Inflammatory macrophage treated with lipopolysaccharide for 4 hours (primary cell): ENCODE measurements around the gene RHOXF1.
"Not testable (repeated sequence)": the region's sequence is repeated elsewhere in the genome, so short reads cannot be mapped to it uniquely, and the experiment has no call there.

Experiments
- DNase-seq: peaks from one replicate; pipeline ENCODE4 v3.0.0-alpha.2; 2020

RHOXF1 gene

GRCh38 chrX:120115438-120115963 lies at the start of gene RHOXF1:
Gene RHOXF1, minus strand, starts transcription at chrX:120115913. Its CDS starts 51 bp downstream, at chrX:120115862.
- DNase-seq, result no peak

GRCh38 chrX:120159086-120159485 lies 43.4 kb upstream of the RHOXF1 start:
- not testable (repeated sequence) for DNase-seq

GRCh38 chrX:120158313-120158712 lies 42.6 kb upstream of the RHOXF1 start, which contains the start of gene RHOXF2:
Gene RHOXF2, plus strand, starts transcription at chrX:120158613. Its CDS starts 138 bp downstream, at chrX:120158751.
- DNase-seq, result not testable (repeated sequence)

- not testable (repeated sequence) for DNase-seq
These were observed 34.5 kb upstream of the RHOXF1 start for GRCh38 chrX:120150109-120150744.

GRCh38 chrX:120147537-120147936 lies 31.8 kb upstream of the RHOXF1 start:
- DNase-seq, result peak; percentile 7

GRCh38 chrX:120146323-120146722 lies 30.6 kb upstream of the RHOXF1 start:
- not testable (repeated sequence) for DNase-seq

- no peak for DNase-seq
These were observed 29.7 kb upstream of the RHOXF1 start for GRCh38 chrX:120145295-120145925.

- DNase-seq, result no peak
These were observed 28.6 kb upstream of the RHOXF1 start for GRCh38 chrX:120144178-120144844.

- DNase-seq, result no peak
These were observed 24.7 kb upstream of the RHOXF1 start for GRCh38 chrX:120140293-120140981.

GRCh38 chrX:120137439-120137838 lies 21.7 kb upstream of the RHOXF1 start:
- no peak for DNase-seq

GRCh38 chrX:120136840-120137239 lies 21.1 kb upstream of the RHOXF1 start:
- DNase-seq, result no peak

- no peak for DNase-seq
These were observed 20.4 kb upstream of the RHOXF1 start for GRCh38 chrX:120136128-120136527.

GRCh38 chrX:120128306-120128846 lies 12.7 kb upstream of the RHOXF1 start:
- DNase-seq, result not testable (repeated sequence)

- DNase-seq, result peak; percentile 34
These were observed 9.7 kb upstream of the RHOXF1 start for GRCh38 chrX:120125444-120125843.

- DNase-seq, result no peak
These were observed 4.5 kb upstream of the RHOXF1 start for GRCh38 chrX:120120223-120120622.

GRCh38 chrX:120111611-120112010 lies 4.1 kb downstream of the RHOXF1 start:
- DNase-seq, result no peak

GRCh38 chrX:120109378-120109777 lies 6.3 kb downstream of the RHOXF1 start:
- no peak for DNase-seq

GRCh38 chrX:120104707-120105106 lies 11.0 kb downstream of the RHOXF1 start:
- DNase-seq, result not testable (repeated sequence)

GRCh38 chrX:120101057-120101456 lies 14.7 kb downstream of the RHOXF1 start:
- DNase-seq, result not testable (repeated sequence)

GRCh38 chrX:120090208-120090607 lies 25.5 kb downstream of the RHOXF1 start:
- DNase-seq, result no peak

GRCh38 chrX:120087289-120088017 lies 28.3 kb downstream of the RHOXF1 start:
- DNase-seq, result peak; percentile 35
